ELF-1 (cell line): ENCODE data around the gene TMEM229B.

Source experiments
- DNase-seq: peaks from one replicate; pipeline ENCODE4 v3.0.0-alpha.2; 2016; ENCODE audit warnings: low read depth, low spot score

The TMEM229B gene

GRCh38 chr14:67515386-67516079 is 27.0 kb upstream of the TMEM229B start:
- DNase-seq: peak; percentile 24

DNA sequence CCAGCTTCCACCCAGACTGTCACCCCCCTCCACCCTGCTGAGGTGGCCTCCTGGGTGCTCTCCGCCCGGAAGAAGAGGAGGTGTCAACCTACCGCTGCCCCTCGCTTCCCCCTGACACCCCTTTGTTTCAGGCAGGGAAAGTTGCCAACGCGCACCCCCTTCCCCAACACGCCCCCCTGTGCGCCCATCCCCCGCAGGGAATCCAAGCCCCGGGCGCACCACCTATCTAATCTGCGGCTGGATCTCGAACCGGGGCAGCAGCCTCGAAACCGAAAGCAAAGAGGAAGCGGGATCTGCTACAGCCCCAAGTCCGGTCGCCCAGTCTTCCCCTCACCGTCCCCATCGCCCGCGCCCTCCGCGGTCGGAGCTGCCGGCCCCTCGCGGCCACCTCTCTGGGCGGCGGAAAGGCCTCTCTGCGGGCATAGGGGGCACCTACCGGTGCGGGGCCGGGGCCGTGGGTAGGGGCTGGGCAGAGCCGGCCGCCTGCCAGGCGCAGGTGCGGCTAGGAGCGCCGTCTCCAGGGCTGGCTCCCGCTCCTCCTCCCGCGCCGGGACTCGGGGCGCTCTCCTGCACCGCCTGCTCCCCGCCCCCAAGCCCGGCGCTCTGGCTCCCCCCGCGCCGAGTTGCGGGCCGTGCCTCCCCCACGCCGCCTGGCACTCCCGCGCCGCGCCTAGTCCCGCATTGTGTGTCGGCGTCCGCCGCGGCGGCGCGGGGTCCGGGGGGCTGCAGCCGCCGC is 26.3 kb upstream of the TMEM229B start:
- peak; percentile 27 for DNase-seq

DNA sequence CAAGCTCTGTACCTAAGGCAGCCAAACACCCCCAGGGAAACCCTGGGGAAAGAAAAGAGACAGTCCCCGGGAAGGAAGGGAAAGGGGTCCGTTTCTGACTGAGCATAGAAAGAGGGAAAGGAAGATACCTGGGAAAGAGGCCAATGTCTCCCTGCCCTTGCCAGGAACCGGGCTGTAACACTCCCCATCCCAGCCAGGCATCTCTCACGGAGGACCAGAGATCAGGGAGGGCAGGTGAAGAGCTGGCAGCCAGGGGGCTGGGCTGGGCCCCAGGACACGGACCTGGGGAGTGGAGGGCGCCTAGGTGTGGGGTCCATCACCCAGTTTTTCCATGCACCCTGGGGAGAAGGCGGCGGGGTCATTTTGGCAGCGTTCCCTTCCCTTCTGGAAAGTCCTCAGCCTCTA is 25.7 kb upstream of the TMEM229B start:
- DNase-seq: no peak

DNA sequence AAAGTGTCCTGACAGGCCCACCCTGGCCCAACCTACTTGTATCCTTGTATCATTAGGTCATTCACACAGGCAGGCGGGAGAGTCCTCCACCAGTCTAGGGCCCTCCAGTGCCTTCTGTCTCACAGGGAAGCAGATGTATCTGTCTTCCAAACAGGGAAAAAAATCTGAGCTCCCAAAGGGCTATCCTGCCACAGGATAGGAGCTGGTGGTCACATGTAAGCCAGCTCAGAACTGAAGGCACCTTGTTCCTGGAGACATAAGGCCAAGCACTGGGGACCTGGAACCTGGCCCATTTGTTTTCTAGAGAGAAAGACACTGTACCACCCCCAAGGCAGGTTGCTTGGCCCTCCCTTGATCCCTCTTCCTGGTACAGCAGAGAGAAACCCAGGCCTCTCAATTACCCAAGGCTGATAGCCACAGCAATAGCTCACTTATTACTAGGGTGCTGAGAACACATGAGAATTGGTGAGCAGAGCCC is 25.1 kb upstream of the TMEM229B start:
- no peak for DNase-seq

- no peak for DNase-seq
These were observed 24.2 kb upstream of the TMEM229B start for GRCh38 chr14:67512463-67513310.

- no peak for DNase-seq
These were observed 22.3 kb upstream of the TMEM229B start for GRCh38 chr14:67510836-67511235.

GRCh38 chr14:67510121-67510520 is 21.6 kb upstream of the TMEM229B start:
- DNase-seq: no peak

DNA sequence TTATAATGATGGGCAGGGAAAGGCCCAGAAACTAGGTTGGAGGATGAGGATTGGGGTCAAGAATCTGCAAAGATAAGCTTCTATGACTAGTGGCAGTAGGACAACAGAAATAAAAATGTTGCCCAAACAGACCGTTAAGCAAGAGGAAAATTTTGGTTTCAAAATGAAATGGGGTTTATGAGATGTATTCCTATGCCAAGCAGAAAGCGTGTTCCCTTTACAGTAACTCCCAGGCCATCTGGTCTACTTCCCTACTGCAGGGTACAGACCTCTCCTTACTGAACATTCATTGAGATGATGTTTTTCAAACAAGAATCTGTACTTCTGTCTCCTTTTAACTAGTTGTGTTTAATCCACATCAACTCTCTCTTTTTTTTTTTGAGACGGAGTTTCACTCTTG is 20.4 kb upstream of the TMEM229B start:
- no peak for DNase-seq

- DNase-seq: no peak
These were observed 16.7 kb upstream of the TMEM229B start for GRCh38 chr14:67505254-67505653.

DNA sequence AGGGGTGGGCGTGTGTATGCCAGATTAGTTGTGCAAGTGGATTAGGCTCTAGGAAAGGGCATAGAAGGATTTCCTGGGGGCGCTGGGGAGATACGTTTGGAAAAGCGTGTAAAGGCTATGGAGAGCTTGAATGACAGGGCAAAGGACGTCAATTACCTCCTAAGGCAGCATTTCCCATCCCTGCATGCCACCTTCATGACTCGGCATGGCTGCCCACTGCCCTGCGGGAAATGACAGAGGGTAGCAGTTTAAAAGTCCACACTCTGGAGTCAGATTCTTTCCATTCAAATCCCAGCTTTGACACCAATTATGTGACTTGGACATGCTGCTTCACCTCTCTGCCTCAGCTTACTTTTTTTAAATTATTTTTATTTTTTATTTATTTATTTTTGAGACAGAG is 14.8 kb upstream of the TMEM229B start:
- no peak for DNase-seq

DNA sequence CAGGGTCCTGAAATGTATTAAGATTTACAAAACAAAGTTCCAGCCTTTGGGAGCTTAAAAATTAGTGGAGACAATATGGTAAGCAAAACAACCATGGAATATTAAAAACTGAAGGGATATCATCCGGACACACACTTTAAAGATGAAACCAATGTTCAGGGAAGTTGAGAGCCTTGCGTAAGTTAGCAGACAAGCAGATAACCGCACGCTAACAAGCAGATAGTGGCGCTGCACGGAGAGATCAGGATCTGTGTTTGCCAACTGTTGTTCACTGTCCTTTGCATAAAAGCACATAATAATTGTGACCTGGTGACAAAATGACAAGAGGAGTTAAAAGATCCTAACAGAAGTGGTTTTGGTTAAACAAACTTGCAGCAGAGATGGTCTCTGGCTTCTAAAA is 14.3 kb upstream of the TMEM229B start:
- no peak for DNase-seq

DNA sequence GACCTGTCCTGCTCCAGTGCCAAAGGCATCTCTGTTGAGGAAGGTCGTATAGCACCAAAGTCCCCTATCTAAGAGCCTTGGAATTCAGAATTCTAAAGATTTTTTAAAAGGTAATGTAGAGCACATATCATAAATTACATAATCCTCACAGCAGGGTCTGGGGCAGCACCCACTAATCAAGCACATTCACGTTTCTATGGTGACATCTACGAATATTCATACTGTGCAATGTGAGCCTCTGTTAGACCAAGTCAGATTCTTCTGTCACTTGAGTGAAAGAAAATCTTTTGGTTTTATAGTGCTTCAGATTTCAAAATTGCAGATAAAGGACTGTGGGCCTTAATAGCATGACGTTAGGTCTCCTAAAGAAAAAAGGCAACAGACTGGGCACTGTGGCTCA is 13.1 kb upstream of the TMEM229B start:
- no peak for DNase-seq

DNA sequence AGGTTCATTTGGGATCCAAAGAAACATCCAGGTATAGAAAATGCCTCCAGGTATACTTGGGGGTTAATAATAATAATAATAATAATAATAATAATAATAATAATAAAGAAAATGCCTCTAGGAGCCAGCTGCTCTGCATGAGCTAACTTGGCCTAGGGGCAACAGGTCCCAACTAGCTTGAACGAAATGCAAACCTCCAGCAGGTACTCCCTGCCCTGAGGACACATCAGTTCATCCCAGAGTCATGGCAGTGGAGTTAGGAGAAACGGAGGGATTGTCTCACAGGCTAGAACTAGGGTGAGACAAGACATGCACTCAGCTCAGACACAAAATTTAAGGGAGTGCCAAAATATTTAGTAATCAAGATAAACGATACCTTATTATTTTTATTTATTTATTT is 12.5 kb upstream of the TMEM229B start:
- no peak for DNase-seq

DNA sequence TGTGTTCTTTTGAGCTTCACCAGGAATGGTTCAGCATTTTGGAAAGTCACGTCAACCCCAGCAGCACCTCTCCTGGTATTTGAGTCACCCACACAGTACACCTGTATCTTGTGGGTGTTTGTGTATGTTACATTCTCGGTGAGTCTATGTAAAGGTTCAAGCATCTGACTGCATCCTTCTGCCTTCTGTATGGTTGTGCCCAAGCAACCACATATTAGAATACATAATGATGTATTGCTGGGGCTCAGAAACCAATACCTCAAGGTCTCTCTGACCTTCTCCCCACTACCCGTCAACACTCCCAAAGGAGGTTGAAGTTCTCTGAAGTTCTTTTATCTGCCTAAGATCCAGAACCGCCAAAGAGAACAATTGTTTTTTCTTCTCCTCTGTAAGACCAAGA is 9.2 kb upstream of the TMEM229B start:
- no peak for DNase-seq

DNA sequence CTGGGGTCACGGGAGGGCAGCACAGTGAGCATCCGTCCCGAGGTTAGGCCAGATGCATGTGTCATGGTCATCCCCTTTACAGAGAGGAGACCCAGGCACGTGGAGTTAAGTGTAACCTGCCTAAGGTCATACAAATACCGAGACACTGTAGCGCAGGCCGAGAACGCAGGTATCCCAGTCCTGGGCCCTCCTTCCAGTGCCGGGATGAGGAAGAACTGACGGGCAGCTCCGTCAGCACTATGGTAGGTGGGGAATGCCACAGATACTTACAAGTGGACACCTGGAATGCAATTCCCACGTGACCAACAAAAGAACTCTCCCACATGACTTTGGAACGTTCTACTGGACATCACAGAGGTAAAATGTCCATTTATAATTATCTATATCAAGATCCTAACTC is 8.7 kb upstream of the TMEM229B start:
- DNase-seq: no peak

GRCh38 chr14:67495827-67496226 is 7.3 kb upstream of the TMEM229B start:
- DNase-seq: no peak

GRCh38 chr14:67493092-67493717 is 4.7 kb upstream of the TMEM229B start:
- DNase-seq: no peak

DNA sequence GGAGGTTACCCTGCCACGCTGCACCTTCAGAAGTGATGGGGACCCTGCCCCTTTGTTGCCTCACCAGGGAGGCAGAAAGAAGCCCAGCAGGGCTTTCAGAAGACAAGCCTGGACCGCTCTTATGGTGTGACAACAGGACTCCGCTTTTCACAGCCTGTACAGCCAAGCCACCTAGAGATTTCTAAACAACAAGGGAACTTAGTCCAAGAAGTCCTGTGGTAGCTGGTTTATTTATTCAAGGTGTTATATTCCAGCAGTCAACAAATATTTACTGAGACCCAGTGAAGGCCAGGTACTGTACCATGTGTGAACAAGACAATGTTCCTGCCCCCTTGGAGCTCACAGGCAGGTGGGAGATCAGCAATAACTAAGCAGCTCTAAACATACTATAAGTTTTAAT is 4.0 kb upstream of the TMEM229B start:
- no peak for DNase-seq

DNA sequence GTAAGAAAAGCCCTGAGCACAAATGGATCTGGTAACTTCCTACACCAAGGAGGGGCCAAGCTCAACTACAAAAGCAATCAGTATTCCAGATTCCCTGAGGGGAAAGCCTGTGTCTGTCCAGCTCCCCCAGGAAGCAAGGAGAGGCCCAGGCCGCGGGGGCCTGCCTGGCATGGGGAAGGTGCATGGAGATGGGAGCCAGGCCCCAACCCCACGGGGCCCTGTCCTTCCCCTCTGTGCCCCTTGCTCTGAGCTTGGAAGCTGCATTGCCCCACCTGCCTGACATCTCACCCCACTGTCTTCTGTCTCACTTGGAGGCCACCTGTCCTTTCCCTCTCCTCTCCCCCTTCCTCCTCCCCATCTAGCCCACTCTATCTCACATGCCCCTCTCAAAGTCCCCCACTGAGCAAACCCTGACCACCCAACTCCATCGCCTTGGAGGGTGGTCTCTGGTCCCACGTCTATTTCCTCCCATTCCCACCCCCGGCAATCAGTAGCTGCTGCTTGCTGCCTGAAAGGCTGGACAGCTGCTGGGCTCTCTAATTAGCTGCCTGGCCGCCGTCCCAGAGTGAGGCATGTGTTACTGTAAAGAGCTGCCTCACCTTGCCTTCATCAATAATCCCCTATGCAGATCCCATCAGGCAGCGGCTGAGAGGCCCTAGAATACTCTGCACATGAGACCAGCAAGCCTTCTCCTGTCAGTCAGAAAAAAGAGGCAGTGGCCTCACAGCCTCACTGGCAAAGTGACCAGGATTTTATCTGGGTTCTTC is 3.4 kb upstream of the TMEM229B start:
- peak; percentile 56 for DNase-seq

DNA sequence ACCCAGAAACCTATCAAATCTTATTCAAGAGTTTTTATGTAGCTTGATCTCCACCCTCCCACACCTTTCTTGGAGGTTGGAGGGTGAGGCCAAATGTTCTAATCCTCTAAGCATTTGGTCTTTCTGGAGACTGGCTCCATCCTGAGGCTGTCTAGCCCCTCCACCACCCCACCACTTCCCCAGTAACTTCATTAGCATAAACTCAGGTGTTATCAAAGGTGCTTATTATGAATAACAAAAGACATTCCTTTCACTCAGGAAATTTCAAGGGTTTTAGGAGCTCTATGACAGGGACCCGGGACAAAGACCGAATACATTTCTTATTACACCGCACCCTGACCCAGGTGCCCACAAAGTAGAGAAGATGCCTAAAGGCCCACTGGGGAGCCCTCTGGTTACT is 2.8 kb upstream of the TMEM229B start:
- peak; percentile 34 for DNase-seq

- DNase-seq: no peak
These were observed 1.7 kb upstream of the TMEM229B start for GRCh38 chr14:67490196-67490595.
